ENCODE results near the gene DENND5B.

DNA sequence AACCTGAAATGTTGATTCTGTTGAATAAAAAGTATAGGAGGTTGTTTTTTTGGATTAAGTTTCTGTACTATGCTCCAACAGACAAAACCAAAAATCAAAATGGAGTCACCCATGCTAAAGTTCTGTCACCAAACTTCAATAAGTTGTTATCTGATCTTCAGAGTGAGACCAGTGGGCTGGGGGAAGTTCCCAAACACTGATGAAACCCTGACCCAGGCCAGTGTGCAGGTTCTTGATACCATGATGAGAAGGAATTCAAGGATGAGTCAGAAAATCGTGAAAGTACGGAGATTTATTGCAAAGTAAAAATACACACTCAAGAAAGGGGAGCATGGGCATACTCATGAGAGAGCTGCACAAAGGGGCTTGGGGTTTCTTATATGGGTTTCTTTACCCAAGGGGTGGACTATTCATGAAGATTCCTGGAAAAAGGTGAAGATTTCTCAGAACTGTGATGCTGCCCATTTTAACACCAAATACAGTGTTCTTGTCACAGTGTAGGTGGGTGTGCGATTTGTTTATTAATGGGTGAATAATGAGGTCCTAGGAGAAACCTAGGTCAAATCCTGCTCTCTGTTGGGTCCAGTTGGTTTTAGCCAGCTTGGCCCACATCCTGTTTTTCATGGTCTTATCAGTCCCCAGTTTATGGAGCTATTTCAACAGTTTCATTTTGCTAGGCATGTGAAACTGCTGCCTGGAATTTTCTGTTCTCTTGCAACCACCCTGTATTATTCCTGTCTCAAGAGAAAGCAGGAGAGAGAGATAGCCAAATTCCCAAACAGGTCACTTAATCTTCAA, 27.5 kb upstream of the DENND5B start:
- TF ChIP-seq EP300 (IDR thresholded peaks at IDR 0.05) (no peak), POLR2AphosphoS5 (IDR thresholded peaks at IDR 0.05) (no peak), POLR2A (IDR thresholded peaks at IDR 0.05) (no peak)
- TF ChIP-seq, protein P1, sequence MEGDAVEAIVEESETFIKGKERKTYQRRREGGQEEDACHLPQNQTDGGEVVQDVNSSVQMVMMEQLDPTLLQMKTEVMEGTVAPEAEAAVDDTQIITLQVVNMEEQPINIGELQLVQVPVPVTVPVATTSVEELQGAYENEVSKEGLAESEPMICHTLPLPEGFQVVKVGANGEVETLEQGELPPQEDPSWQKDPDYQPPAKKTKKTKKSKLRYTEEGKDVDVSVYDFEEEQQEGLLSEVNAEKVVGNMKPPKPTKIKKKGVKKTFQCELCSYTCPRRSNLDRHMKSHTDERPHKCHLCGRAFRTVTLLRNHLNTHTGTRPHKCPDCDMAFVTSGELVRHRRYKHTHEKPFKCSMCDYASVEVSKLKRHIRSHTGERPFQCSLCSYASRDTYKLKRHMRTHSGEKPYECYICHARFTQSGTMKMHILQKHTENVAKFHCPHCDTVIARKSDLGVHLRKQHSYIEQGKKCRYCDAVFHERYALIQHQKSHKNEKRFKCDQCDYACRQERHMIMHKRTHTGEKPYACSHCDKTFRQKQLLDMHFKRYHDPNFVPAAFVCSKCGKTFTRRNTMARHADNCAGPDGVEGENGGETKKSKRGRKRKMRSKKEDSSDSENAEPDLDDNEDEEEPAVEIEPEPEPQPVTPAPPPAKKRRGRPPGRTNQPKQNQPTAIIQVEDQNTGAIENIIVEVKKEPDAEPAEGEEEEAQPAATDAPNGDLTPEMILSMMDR (IDR thresholded peaks at IDR 0.05), result no peak

Measured in suprapubic skin (tissue), 4 donors.